GM12873 (cell line): ENCODE data around the gene RASL10B.

Experiments used
- CTCF ChIP-seq: IDR thresholded peaks from 2 replicates; pipeline ENCODE4 v1.5.1; 2012; ENCODE audit warnings: low read depth, mild to moderate bottlenecking, moderate library complexity, low read length, control low read depth; ENCODE audit not compliant: insufficient read depth; ENCODE audit errors: missing control alignments

RASL10B gene

GRCh38 chr17:35731239-35731916, at the start of gene RASL10B:
Gene RASL10B, plus strand, starts transcription at chr17:35731639. Its CDS starts 3,546 bp downstream, at chr17:35735185.
- no peak for TF ChIP-seq CTCF

- no peak for TF ChIP-seq CTCF
These were observed 47.8 kb upstream of the RASL10B start for GRCh38 chr17:35683591-35683990.

GRCh38 chr17:35684055-35684802, 47.2 kb upstream of the RASL10B start:
- no peak for TF ChIP-seq CTCF

GRCh38 chr17:35692512-35693210, 38.8 kb upstream of the RASL10B start:
- TF ChIP-seq CTCF = no peak

GRCh38 chr17:35693662-35694061, 37.8 kb upstream of the RASL10B start:
- TF ChIP-seq CTCF = no peak

GRCh38 chr17:35694906-35695305, 36.5 kb upstream of the RASL10B start:
- no peak for TF ChIP-seq CTCF

GRCh38 chr17:35695613-35696012, 35.8 kb upstream of the RASL10B start:
- TF ChIP-seq CTCF = no peak
